Hepatic stellate cell (primary cell): ENCODE results near the gene NUP93.
A peak's percentile ranks its signal among the peaks of the same experiment; 100 is the strongest.

Source experiments
- DNase-seq: peaks from one replicate; pipeline ENCODE4 v3.0.0; 2011; ENCODE audit warnings: low spot score

NUP93 gene

GRCh38 chr16:56729735-56730662 lies at the start of gene NUP93:
TSS of gene NUP93 (plus strand) at chr16:56730129. CDS start at chr16:56748248, 18,119 bp downstream.
- DNase-seq = peak; percentile 93

- DNase-seq = peak; percentile 90
Measured at GRCh38 chr16:56681939-56682702, 47.8 kb upstream of the NUP93 start, which contains the start of gene MT1X. TSS of gene MT1X (plus strand) at chr16:56682470. CDS start at chr16:56682541, 71 bp downstream.

- DNase-seq = no peak
Measured at GRCh38 chr16:56682703-56683397, 47.1 kb upstream of the NUP93 start.

- DNase-seq = no peak
Measured at GRCh38 chr16:56683424-56684172, 46.3 kb upstream of the NUP93 start.

GRCh38 chr16:56684256-56684925 lies 45.5 kb upstream of the NUP93 start:
- no peak for DNase-seq

GRCh38 chr16:56684926-56685590 lies 44.9 kb upstream of the NUP93 start:
- no peak for DNase-seq

- DNase-seq = no peak
Measured at GRCh38 chr16:56686758-56687157, 43.2 kb upstream of the NUP93 start.

- no peak for DNase-seq
Measured at GRCh38 chr16:56688762-56689161, 41.2 kb upstream of the NUP93 start.

GRCh38 chr16:56689171-56689570 lies 40.8 kb upstream of the NUP93 start:
- DNase-seq = peak; percentile 38

- DNase-seq = no peak
Measured at GRCh38 chr16:56690420-56691122, 39.4 kb upstream of the NUP93 start.

- no peak for DNase-seq
Measured at GRCh38 chr16:56691885-56692284, 38.0 kb upstream of the NUP93 start.

- DNase-seq = no peak
Measured at GRCh38 chr16:56695246-56695645, 34.7 kb upstream of the NUP93 start.

- no peak for DNase-seq
Measured at GRCh38 chr16:56697456-56698155, 32.3 kb upstream of the NUP93 start.

- no peak for DNase-seq
Measured at GRCh38 chr16:56700195-56700594, 29.7 kb upstream of the NUP93 start.

GRCh38 chr16:56700631-56701030 lies 29.3 kb upstream of the NUP93 start:
- no peak for DNase-seq

- DNase-seq = no peak
Measured at GRCh38 chr16:56701534-56701933, 28.4 kb upstream of the NUP93 start.

GRCh38 chr16:56702836-56703235 lies 27.1 kb upstream of the NUP93 start:
- no peak for DNase-seq

- no peak for DNase-seq
Measured at GRCh38 chr16:56708525-56709442, 21.1 kb upstream of the NUP93 start.
